Femur (tissue), 1 donor: ENCODE measurements around the gene LRP11.

Source experiments
- DNase-seq: peaks from one replicate; pipeline ENCODE4 v3.0.0-alpha.2; 2017

Gene LRP11

GRCh38 chr6:149777624-149778023 is 86.5 kb downstream of the LRP11 start:
- DNase-seq: no peak

- DNase-seq: no peak
These were observed 92.2 kb downstream of the LRP11 start for GRCh38 chr6:149771925-149772324.

GRCh38 chr6:149771185-149771584 is 93.0 kb downstream of the LRP11 start:
- no peak for DNase-seq

GRCh38 chr6:149769676-149770075 is 94.5 kb downstream of the LRP11 start:
- no peak for DNase-seq
